Measurements from ENCODE around the gene LPAR6. TPM values are rescaled to one million over a fixed set of nuclear protein-coding genes. Genes with fewer than 3 reads are reported as not detected.

The LPAR6 gene
- total RNA-seq, 3 donors from 2014 or later (not counting 1 experiment from before 2014, with no cell fraction given): 38.5 to 48.9 (median 41.1) TPM

GRCh38 chr13:48386816-48387215 is 26.1 kb downstream of the LPAR6 start:
- Histone ChIP-seq H3K36me3 (ENCODE audit: control insufficient read depth, insufficient read depth, low read length) (peaks cover 2% of the 10 kb centered on the region), H3K4me3 (ENCODE audit: low read length) (no peak overlapping the region), H3K9me3 (ENCODE audit: control insufficient read depth, insufficient read depth, low read length) (peaks cover 3% of the 10 kb centered on the region), H3K27me3 (ENCODE audit: control insufficient read depth, insufficient read depth, low read length) (no peaks in the 10 kb centered on the region), H3K27ac (ENCODE audit: low read length) (no peak overlapping the region), H3K4me1 (ENCODE audit: control insufficient read depth, insufficient read depth, low read length) (no peaks in the 10 kb centered on the region)
- Mint-ChIP-seq H3K4me1 (peaks cover 5 to 7% of the 10 kb centered on the region in 2 donors), H3K27me3 (ENCODE audit: low read depth in 2 of 2) (no peaks in the 10 kb centered on the region), H3K4me3 (no peak overlapping the region), H3K27ac (no peak overlapping the region), H3K36me3 (no peaks in the 10 kb centered on the region), H3K9me3 (no peaks in the 10 kb centered on the region)
- no peak for TF ChIP-seq CTCF (IDR thresholded peaks at IDR 0.05)
- WGBS (ENCODE audit: insufficient coverage): 96% methylated on average over 7 of the region's 8 CpGs
- intact Hi-C loops (cut with micrococcal nuclease): no loop called here
- ATAC-seq (no peak), DNase-seq (no peak)

GRCh38 chr13:48383384-48383783 is 29.5 kb downstream of the LPAR6 start:
- Histone ChIP-seq H3K27me3 (ENCODE audit: control insufficient read depth, insufficient read depth, low read length) (no peaks in the 10 kb centered on the region), H3K4me3 (ENCODE audit: low read length) (no peak overlapping the region), H3K27ac (ENCODE audit: low read length) (no peak overlapping the region), H3K9me3 (ENCODE audit: control insufficient read depth, insufficient read depth, low read length) (no peaks in the 10 kb centered on the region), H3K4me1 (ENCODE audit: control insufficient read depth, insufficient read depth, low read length) (no peaks in the 10 kb centered on the region), H3K36me3 (ENCODE audit: control insufficient read depth, insufficient read depth, low read length) (peaks cover 2% of the 10 kb centered on the region)
- Mint-ChIP-seq H3K4me3 (no peak overlapping the region), H3K4me1 (peaks cover 0 to 5% of the 10 kb centered on the region in 2 donors), H3K9me3 (no peaks in the 10 kb centered on the region), H3K27me3 (ENCODE audit: low read depth in 2 of 2) (no peaks in the 10 kb centered on the region), H3K27ac (no peak overlapping the region), H3K36me3 (no peaks in the 10 kb centered on the region)
- intact Hi-C loops (cut with micrococcal nuclease): no loop called here
- ATAC-seq: no peak
- no peak for TF ChIP-seq CTCF (IDR thresholded peaks at IDR 0.05)
- DNase-seq: no peak
- WGBS (ENCODE audit: insufficient coverage): no CpG with 5 or more reads among the region's 2 CpGs

GRCh38 chr13:48380581-48380980 is 32.3 kb downstream of the LPAR6 start:
- TF ChIP-seq CTCF (IDR thresholded peaks at IDR 0.05): no peak
- Histone ChIP-seq H3K4me3 (ENCODE audit: low read length) (no peak overlapping the region), H3K4me1 (ENCODE audit: control insufficient read depth, insufficient read depth, low read length) (no peaks in the 10 kb centered on the region), H3K9me3 (ENCODE audit: control insufficient read depth, insufficient read depth, low read length) (no peaks in the 10 kb centered on the region), H3K27ac (ENCODE audit: low read length) (no peak overlapping the region), H3K27me3 (ENCODE audit: control insufficient read depth, insufficient read depth, low read length) (no peaks in the 10 kb centered on the region), H3K36me3 (ENCODE audit: control insufficient read depth, insufficient read depth, low read length) (peaks cover 14% of the 10 kb centered on the region)
- H3K4me1 Mint-ChIP-seq: peaks cover 0 to 5% of the 10 kb centered on the region in 2 donors
- intact Hi-C loops (cut with micrococcal nuclease): no loop called here
- DNase-seq (no peak), ATAC-seq (no peak)
- H3K27ac Mint-ChIP-seq: no peak overlapping the region
- H3K27me3 Mint-ChIP-seq (ENCODE audit: low read depth in 2 of 2): no peaks in the 10 kb centered on the region
- no peaks in the 10 kb centered on the region for H3K36me3 Mint-ChIP-seq
- H3K4me3 Mint-ChIP-seq: no peak overlapping the region
- no peaks in the 10 kb centered on the region for H3K9me3 Mint-ChIP-seq

GRCh38 chr13:48377857-48378256 is 35.1 kb downstream of the LPAR6 start:
- intact Hi-C loops (cut with micrococcal nuclease): no loop called here
- no peak overlapping the region for H3K27ac Mint-ChIP-seq
- peaks cover 20% of the 10 kb centered on the region for H3K36me3 ChIP-seq (ENCODE audit: control insufficient read depth, insufficient read depth, low read length)
- no peak overlapping the region for H3K4me3 Mint-ChIP-seq
- ATAC-seq (no peak), DNase-seq (no peak)
- H3K36me3 Mint-ChIP-seq: peaks cover 18% of the 10 kb centered on the region
- H3K27me3 Mint-ChIP-seq (ENCODE audit: low read depth in 2 of 2): no peaks in the 10 kb centered on the region
- TF ChIP-seq CTCF (IDR thresholded peaks at IDR 0.05): no peak
- no peaks in the 10 kb centered on the region for H3K4me1 ChIP-seq (ENCODE audit: control insufficient read depth, insufficient read depth, low read length)
- H3K4me3 ChIP-seq (ENCODE audit: low read length): no peak overlapping the region
- WGBS (ENCODE audit: insufficient coverage): 100% methylated on average over 1 of the region's 2 CpGs
- H3K4me1 Mint-ChIP-seq: no peaks in the 10 kb centered on the region
- peaks cover 0 to 2% of the 10 kb centered on the region in 2 donors for H3K9me3 Mint-ChIP-seq
- no peaks in the 10 kb centered on the region for H3K27me3 ChIP-seq (ENCODE audit: control insufficient read depth, insufficient read depth, low read length)
- H3K27ac ChIP-seq (ENCODE audit: low read length): no peak overlapping the region
- H3K9me3 ChIP-seq (ENCODE audit: control insufficient read depth, insufficient read depth, low read length): no peaks in the 10 kb centered on the region
